Effector CD8-positive, alpha-beta T cell (primary cell): Measurements from ENCODE around the gene MGAT2.
A peak's percentile ranks its signal among the peaks of the same experiment; 100 is the strongest.
"Not testable (repeated sequence)": the region's sequence is repeated elsewhere in the genome, so short reads cannot be mapped to it uniquely, and the experiment has no call there.

Experiments used
- DNase-seq: peaks from one replicate; lab custom pipeline; 2025; lab: John Stamatoyannopoulos, UW
- total RNA-seq, 4 experiments: gene quantifications; one replicate each; lab custom pipeline; 2026; lab: John Stamatoyannopoulos, UW

MGAT2 gene
- 87.1 to 155 (median 108) reads per million in 4 experiments for total RNA-seq

DNA sequence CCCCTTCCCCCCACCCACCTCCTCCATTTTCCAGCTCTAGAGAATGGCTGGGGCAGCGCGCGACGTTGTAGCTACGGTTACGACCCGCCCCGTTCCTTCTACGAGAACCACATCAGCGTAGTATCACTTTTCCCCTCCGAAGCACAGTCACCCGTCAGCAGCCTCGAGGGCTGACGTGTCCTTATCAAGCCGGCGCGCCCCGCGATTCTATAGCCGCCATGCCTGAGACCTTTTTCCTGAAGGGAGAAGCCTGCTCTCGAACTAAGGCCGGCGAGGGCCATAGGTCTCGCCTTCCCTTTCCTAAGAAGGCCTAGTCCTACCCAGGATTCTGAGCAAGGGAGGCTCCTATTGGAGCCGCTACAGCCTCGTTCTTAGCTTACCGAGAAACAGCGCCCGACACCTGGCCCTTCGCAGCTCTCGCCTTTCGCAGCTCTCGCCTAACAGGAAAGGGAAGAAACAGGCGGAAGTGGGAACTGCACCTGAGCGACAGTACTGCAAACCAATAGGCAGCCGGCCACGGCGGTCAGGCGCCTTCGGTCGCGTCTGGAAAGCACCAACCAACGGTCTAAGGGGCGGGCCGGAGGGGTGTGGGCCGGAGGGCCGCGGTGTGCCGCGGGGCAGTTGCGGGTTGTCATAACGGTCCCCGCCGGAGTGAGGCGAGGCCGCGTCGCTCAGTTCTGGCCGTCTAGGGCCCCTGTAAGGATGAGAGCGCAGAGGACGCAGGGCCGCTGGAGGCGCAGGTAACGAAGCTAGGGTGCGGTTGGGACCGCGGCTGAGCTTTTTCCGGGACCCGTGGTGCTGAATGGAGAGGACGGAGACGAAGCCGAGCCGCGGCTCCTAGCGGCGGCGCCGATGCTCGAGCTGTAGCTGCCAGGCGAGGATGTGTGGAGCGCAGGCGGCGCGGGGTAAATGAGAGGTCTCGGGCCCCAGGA, at the start of gene MGAT2, which contains the start of gene RPL36AL:
MGAT2 (plus strand) TSS at position 618 of the 932 bp plus-strand sequence. CDS start 470 bp downstream, outside the sequence.
RPL36AL (minus strand) TSS at position 445 of the 932 bp plus-strand sequence. CDS start 1,522 bp downstream, outside the sequence.
- peak; percentile 81 for DNase-seq

DNA sequence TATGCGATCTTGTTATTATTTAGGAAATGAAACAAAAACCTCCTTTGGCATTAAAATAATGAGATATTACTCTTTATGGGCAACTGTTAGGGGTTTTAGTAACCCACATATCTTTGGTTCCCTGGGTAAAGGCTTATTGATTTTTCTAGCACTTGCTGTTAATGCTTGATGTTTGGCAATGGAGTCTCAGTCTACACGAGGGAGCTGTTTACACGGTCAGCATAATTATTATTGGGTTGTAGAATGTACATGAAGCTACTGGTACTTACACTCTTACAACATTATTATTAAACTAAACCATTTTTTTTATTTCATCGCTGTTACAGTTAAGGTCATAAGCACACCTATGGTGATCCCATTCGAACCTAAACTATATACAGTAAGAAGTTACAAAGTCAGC, 46.6 kb upstream of the MGAT2 start:
- no peak for DNase-seq

DNA sequence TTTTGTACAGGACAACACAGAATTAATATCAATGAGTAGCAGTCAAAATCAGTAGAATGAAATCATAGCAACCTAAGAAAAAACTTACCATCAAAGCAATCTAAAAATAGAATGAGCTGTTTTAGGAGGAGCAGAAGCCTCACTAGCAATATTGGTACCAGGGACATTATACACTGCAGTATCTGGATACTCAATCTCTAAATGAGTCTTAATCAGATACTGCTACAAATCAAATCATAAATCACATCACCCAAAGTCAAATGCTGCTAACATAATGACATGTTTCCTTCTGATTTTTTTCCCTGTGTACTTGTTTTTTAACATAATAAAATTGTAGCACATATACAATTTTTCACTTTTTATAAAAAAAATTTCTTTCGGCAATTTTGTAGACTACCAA, 42.5 kb upstream of the MGAT2 start:
- no peak for DNase-seq

DNA sequence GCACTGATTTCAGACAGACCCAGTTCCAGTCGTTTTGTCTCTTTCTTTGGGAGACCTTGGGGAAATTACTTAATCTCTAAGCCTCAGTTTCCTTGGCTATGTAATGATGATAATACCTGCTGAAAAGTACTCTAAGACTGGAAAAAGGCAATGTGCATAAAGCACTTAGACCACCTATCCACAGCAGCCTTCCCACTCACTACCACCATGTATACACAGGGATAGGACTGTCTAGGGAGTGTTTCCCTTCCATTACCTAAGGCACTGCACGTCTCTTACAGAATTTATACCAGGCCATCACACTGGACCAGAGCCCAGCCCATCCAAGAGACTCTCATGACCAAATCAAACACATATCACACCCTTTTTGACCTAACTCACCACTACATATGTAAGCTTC, 40.8 kb upstream of the MGAT2 start:
- DNase-seq = no peak

DNA sequence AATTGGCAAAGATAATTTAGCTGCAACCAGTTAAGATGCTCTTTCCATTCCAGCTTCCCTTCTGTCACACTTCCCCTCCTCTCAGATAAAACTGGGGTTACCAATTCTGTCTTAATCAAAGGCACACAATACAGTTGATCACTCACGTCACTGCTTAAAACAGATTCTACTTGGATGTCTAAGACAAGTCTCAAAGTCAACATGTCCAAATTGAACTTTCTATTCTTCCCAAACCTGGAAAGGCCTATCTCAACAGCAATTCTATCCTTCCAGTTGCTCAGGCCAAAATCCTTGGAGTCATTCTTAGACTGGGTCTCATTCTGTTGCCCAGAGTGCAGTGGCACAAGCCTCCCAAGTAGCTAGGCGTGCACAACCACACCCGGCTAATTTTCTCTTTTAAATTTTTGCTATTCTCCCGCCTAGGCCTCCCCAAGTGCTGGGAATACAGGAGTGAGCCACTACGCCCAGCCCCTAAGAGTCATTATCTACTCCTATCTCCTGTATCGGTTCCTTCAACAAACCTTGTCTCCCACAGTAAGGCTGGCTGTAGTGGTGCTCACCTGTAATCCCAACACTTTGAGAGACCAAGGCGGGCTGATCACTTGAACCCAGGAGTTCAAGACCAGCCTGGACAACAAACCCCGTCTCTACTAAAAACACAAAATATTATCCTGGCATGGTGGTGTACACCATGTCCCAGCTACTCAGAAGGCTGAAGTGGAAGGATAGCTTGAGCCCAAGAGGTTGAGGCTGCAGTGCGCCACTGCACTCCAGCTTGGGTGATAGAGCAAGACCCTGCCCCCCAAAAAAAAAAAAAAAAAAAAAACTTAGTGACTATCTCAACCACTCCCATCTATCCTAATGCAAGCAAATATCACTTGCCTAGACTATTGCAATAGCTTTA, 39.1 kb upstream of the MGAT2 start:
- no peak for DNase-seq

DNA sequence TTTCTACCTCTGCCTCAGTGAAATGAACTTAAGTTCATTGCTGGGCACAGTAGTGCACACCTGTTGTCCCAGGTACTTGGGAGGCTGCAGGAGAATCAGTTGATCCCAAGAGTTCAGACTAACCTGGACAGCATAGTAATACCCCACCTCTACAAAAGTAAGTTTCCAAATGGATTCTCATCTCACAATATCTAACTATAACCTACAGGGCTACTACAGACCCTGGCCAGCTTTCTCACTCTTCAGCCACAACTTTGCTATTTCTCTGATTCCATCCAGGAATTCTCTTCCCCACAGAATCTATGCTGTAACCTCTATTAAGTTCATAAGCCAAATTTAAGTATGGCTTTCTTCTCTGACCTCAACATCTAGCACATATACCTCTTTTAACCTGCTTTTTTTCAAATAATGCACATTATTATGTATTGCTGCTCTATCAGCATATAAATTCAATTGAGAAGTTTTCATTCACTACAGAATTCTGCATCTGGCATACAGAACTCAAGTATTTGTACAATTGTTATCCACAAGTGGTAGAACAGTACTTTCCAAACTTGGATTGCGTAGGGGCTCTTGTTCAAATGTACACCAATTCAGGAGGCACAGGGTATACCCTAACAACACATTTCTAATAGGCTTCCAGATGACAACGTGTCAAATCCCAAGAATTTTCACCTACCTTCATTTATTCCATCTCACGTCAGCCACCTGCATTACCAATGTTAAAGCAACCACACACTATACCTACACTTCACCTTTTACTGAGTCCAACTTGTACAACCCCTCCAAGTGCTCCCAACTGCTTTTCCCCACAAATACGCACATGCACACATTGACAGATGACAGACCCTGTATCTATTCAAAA, 38.3 kb upstream of the MGAT2 start:
- no peak for DNase-seq

DNA sequence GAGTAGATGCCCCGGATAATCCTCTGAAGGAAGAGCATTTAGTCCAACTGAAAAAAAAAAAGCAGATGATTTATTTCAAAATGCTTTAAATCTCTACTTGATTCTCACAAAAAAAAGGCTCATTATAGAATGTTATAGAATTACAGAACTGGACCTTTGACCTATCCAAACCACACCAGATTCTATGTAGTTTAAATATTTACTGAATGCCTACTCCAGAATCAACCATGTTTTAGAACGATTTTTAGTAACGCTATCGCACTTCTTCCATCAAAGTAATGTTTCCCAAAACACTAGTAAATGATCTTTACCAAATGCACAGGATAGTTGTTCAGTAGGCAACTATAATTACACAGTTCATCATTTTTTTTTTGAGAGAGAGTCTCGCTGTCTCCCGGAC, 37.0 kb upstream of the MGAT2 start:
- no peak for DNase-seq

DNA sequence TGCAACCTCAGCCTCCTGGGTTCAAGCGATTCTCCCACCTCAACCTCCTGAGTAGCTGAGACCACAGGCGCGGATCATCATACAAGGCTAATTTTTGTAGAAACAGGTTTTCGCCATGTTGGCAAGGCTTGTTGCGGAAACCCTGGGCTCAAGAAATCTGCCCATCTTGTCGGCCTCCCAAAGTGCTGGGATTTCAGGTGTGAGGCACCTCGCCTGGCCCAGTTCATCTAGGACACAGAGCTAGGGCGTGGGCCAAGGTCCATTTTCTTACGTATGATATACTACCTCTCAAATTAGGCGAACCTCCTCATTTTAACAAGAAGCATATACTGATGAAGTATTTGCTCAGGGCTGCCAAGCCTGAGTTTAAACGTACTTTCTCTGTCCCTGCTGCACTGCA, 36.5 kb upstream of the MGAT2 start:
- DNase-seq = no peak

DNA sequence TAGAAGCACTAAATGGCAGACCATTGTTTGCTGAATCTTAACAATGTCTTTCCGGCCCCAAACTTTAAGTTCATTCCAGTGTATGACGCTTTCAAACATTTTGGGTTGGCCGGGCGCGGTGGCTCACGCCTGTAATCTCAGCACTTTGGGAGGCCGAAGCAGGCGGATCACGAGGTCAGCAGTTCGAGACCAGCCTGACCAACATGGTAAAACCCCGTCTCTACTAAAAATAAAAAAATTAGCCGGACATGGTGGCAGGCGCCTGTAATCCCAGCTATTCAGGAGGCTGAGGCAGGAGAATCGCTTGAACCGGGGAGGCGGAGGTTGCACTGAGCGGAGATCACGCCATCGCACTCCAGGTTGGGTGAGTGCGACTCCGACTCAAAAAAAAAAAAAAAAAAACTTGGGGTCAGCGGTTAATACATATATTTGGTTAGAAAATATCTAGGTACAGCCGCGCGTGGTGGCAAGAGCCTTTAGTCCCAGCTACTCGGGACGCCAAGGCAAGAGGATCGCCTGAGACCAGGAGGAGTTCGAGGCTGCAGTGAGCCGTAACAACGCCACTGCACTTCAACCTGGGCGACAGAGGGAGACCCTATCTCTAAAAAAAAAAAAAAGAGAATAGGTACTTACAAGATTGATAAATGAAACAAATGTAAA, 35.5 kb upstream of the MGAT2 start:
- not testable (repeated sequence) for DNase-seq

DNA sequence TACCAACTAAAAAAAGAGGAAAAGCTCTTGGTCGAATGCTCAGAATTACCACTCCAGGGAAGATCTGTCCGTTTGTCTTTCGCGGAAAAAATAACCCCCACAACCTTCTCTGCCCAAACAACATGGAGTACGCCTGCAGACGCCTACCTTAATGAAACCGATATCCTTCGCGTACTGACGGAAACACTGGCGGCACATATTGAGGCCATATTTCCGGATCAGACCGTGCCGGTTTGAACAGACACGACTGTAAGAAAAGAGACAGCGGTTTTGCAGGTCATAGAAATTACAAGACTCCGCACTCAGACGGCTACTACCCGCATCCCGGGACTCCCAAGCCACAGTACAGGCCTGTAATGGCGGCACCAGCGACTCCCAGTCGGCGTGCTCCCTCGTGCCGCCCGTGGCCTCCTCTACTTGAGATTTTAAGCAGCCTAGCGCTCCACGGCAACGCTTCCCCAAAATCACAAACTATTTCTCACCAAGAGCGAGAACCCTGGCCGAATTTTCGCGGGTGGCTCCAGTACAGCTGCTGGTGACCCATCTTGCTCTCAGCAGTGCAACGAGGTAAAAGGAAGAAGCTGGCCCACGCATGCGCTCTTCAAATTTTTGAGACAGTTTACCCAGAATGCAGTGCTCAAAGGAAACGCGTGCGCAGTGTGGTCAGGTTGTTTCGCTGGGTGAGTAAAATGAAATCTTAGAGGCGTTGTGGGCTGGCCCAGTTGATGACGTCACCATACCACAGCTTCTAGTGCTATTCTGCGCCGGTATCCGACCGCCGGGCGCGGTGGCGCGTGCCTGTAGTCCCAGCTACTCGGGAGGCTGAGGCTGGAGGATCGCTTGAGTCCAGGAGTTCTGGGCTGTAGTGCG, 34.6 kb upstream of the MGAT2 start, which contains the start of gene RPS29:
RPS29 (minus strand) TSS at position 578 of the 870 bp plus-strand sequence; CDS start at position 544, 34 bp downstream.
- DNase-seq = peak; percentile 97

DNA sequence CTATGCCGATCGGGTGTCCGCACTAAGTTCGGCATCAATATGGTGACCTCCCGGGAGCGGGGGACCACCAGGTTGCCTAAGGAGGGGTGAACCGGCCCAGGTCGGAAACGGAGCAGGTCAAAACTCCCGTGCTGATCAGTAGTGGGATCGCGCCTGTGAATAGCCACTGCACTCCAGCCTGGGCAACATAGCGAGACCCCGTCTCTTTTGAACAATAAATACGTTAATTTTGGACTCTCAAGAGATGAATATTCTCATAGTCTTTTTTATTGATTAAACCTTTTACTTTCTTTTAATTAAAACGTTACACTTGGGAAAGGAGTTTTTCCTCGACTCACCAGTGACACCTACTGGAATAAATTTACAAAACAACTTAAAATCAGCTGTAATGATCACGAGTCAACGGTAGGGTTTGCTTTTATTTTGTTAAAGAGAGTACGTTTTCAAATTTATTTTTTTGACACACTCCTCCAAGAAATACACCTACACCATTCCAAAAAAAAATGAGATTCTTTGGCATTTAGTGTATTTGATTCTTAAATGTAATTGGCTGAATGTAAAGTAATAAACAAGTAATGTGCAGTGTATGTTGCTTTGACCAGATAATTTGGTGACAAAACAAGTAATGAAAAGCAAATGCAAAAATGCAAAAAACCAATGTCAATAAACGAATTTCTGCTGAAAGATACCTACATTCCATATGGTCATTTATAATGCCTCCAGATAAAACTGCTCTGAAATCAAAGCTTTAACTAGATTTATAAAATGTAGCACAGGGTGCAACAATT, 33.7 kb upstream of the MGAT2 start:
- peak; percentile 31 for DNase-seq

DNA sequence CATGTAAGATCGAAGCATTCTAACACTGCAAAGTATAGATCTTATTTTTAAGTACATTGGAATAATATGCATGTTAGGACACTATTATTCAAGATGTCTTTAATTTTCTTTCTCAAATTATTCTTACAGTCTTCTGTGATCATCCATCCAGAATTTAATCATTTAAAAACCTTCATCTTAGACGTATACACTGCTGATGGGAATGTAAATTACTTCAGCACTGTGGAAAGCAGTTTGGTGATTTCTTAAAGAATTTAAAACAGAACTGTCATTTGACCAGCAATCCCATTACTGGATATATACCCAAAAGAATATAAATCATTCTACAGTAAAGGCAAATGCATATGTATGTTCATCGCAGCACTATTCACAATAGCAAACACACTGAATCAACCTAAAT, 31.2 kb upstream of the MGAT2 start:
- DNase-seq = no peak

DNA sequence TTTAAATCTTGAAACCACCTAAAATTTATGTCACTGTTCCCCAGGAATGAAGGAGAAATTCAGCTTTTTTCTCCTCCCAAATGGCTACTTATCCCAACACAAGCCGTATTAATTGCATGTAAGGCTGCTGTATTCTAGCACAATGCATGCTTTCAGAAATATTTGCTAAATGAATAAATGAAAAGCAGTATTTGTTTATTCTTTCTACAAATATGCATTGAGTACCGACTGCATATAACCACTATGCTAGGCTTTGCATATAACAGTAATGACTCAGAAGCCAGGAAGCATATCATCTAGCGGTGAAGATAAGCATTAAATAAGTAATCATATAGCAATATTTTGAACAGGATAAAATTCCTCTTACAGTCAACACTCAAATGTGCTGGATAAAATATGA, 27.6 kb upstream of the MGAT2 start:
- no peak for DNase-seq

DNA sequence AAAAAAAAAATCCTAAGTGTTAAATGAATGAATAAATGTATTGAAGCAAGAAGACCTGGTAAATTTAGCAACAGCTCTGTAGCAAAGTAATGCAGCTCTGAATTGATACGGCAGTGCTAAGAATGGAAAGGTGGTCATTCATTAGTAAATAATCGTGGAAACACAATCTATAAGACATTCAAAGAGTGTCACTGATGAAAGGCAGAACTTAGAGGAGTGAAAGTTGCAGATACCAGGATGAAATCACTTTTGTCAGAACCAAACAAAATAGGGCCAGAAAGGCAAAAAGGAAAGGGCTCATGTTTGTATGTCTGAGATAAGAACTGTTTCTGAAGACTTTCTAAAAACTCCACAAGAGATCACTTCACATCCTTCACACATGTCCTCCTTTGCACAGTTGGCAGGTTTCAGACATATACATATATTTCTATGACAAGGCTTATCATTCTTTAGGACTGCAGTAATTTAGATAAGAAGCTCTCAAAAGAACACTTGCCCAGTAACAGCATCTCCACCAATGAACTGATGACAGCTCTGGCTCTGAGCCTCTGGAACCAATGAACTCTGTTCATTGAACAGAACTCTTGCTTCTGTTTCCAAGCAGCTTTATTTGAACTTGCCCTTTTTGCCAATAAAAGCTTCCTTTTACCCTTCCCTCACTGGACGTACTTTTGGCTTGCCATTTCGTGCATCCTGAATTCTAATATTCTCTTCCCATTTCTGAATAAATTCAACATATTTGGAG, 26.1 kb upstream of the MGAT2 start:
- no peak for DNase-seq

DNA sequence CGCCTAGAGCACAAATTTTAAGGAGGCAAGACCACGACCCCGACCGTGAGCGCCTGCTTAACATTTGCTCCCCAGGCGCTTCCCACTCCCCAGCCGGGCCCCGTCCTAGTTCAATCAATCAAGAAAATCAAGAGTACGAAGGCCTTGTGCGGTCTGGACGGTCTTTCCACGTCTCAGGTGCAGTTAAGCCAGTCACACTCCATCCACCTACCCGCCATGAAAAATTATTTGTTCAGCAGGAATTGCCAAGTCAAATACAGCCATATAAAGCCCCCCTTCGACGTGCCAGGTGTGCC, 22.5 kb upstream of the MGAT2 start:
- no peak for DNase-seq

DNA sequence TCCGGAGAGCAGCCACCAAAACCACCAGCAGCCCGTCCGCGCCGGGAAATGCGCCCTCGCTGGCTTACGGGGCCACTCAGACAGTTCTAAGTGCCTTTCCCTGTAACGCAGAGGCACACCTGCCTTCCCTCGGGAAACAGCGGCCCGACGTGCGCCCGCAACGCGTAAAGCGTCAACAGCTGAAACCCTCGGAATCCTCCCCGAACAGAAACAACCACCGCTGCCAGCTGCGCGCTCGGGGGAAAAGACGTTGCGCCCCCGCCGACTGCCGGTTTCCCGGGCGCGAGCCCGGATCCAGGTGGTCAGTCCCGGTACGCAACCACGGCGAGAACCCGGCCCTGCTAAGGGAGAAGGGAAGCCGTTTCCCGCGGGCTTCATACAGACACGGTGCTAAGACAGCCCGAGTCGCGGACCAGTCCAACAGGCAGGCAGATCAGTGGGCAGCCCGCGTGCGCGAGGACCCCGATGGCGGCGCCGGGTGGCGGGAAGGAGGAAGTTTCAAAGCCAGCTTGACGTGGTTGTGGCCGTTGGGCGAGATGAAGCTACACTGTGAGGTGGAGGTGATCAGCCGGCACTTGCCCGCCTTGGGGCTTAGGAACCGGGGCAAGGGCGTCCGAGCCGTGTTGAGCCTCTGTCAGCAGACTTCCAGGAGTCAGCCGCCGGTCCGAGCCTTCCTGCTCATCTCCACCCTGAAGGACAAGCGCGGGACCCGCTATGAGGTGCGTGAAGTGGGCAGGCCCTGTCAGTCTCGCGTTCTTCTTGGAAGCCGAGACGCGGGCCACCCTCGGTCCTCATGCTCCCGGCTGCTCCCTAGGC, 21.9 kb upstream of the MGAT2 start, which contains the start of gene LRR1:
LRR1 (plus strand) TSS at position 456 of the 816 bp plus-strand sequence; CDS start at position 537, 81 bp downstream.
- peak; percentile 78 for DNase-seq

DNA sequence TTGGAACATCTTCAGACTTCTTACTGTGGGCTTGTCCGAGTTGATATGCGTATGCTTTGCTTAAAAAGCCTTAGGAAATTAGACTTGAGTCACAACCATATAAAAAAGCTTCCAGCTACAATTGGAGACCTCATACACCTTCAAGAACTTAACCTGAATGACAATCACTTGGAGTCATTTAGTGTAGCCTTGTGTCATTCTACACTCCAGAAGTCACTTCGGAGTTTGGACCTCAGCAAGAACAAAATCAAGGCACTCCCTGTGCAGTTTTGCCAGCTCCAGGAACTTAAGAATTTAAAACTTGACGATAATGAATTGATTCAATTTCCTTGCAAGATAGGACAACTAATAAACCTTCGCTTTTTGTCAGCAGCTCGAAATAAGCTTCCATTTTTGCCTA, 13.0 kb upstream of the MGAT2 start:
- DNase-seq = no peak
